HepG2 (cell line): Measurements from ENCODE around the gene ABT1. TPM values are rescaled to one million over a fixed set of nuclear protein-coding genes. Genes with fewer than 3 reads are reported as not detected.

ENCODE experiments used
- ARNT ChIP-seq: fragments of 450-650 bp; IDR thresholded peaks from 2 replicates; pipeline ENCODE4 v1.6.1; 2017
- FOXO1 ChIP-seq: sonication (generic); formaldehyde crosslinking; IDR thresholded peaks from 2 replicates; pipeline ENCODE4 v1.4.0; 2020; ENCODE audit warnings: missing genetic modification reagents
- KAT7 ChIP-seq: IDR thresholded peaks from 2 replicates; pipeline ENCODE4 v1.6.1; 2018; ENCODE audit warnings: borderline replicate concordance, missing compliant biosample characterization
- RBAK ChIP-seq: sonication (generic); formaldehyde crosslinking; IDR thresholded peaks from 2 replicates; pipeline ENCODE4 v1.5.1; 2020; ENCODE audit warnings: mild to moderate bottlenecking, missing genetic modification reagents
- RFX3 ChIP-seq: IDR thresholded peaks from 2 replicates; pipeline ENCODE4 v1.6.1; 2016; ENCODE audit warnings: missing biosample characterization, missing genetic modification reagents
- RFXANK ChIP-seq: IDR thresholded peaks from 2 replicates; pipeline ENCODE4 v1.6.1; 2016
- SALL2 ChIP-seq: sonication (generic); formaldehyde crosslinking; IDR thresholded peaks from 2 replicates; pipeline ENCODE4 v1.8.1; 2023; ENCODE audit warnings: mild to moderate bottlenecking, missing genetic modification reagents, inconsistent platforms
- U2AF1 ChIP-seq: fragments of 200-400 bp; formaldehyde crosslinking; optimal IDR thresholded peaks from 2 replicates; pipeline ENCODE3; 2017; ENCODE audit warnings: mild to moderate bottlenecking, low read depth, low read length
- XRCC5 ChIP-seq: fragments of 200-400 bp; formaldehyde crosslinking; optimal IDR thresholded peaks from 2 replicates; pipeline ENCODE3; 2017; ENCODE audit warnings: mild to moderate bottlenecking, low read length
- ZNF234 ChIP-seq: sonication (generic); formaldehyde crosslinking; conservative IDR thresholded peaks from 2 replicates; pipeline ENCODE4 v1.5.1; 2020; ENCODE audit warnings: mild to moderate bottlenecking, missing genetic modification reagents
- ZNF317 ChIP-seq: sonication (generic); formaldehyde crosslinking; IDR thresholded peaks from 2 replicates; pipeline ENCODE4 v1.5.0; 2020; ENCODE audit warnings: mild to moderate bottlenecking, missing genetic modification reagents
- ZNF746 ChIP-seq: sonication (generic); formaldehyde crosslinking; IDR thresholded peaks from 2 replicates; pipeline ENCODE4 v1.8.0; 2022; ENCODE audit warnings: mild to moderate bottlenecking, missing genetic modification reagents
- polyA plus RNA-seq, 8 experiments: library from polyadenylated mRNA; depleted of rRNA in 3 of 8; stranded (reverse) in 7 of 8; unstranded in 1 of 8; fragments of >200 nt; fragmentation: Illumina TruSeq in 4 of 8; extraction: Trizol in 4 of 8; gene quantifications; 2 replicates each; pipeline versions ENCODE4 v1.2.1 to v1.2.3, GENCODE V29; 2011 to 2016; ENCODE audit warnings: low read depth in 4 of 8, missing spikeins in 1 of 8, mixed read lengths in 1 of 8; ENCODE audit not compliant: insufficient read depth in 1 of 8
- total RNA-seq, 5 experiments: library from RNA; depleted of rRNA; stranded (reverse); fragments of >200 nt; fragmentation: Illumina TruSeq; extraction: Trizol; gene quantifications; 2 replicates each; pipeline ENCODE4 v1.2.3, GENCODE V29; 2016; ENCODE audit warnings: low read depth in 1 of 5
- TF ChIP-seq, protein P1 (sequence below): sonication (generic); formaldehyde crosslinking; IDR thresholded peaks from 2 replicates; pipeline ENCODE4 v1.5.0; 2020; ENCODE audit warnings: mild to moderate bottlenecking, missing genetic modification reagents, borderline replicate concordance
- TF ChIP-seq, protein P2 (sequence below): sonication (generic); formaldehyde crosslinking; IDR thresholded peaks from 2 replicates; pipeline ENCODE4 v1.4.0; 2020; ENCODE audit warnings: mild to moderate bottlenecking, missing genetic modification reagents
- TF ChIP-seq, protein P3 (sequence below): sonication (generic); formaldehyde crosslinking; IDR thresholded peaks from 2 replicates; pipeline ENCODE4 v1.5.0; 2020; ENCODE audit warnings: missing genetic modification reagents
- TF ChIP-seq, protein P4 (sequence below): sonication (generic); formaldehyde crosslinking; conservative IDR thresholded peaks from 2 replicates; pipeline ENCODE4 v1.8.1; 2023; ENCODE audit warnings: missing genetic modification reagents
- TF ChIP-seq, protein P5 (sequence below): IDR thresholded peaks from 2 replicates; pipeline ENCODE4 v1.6.1; 2016; ENCODE audit warnings: mild to moderate bottlenecking
- TF ChIP-seq, protein P6 (sequence below): IDR thresholded peaks from 2 replicates; pipeline ENCODE4 v1.6.1; 2016; ENCODE audit warnings: low read depth, borderline replicate concordance

The ABT1 gene
- total and polyA plus RNA-seq, 2 of the 13 experiments (the other 11 are each of a cell fraction or from before 2014, with no cell fraction given) = 38.4 TPM

DNA sequence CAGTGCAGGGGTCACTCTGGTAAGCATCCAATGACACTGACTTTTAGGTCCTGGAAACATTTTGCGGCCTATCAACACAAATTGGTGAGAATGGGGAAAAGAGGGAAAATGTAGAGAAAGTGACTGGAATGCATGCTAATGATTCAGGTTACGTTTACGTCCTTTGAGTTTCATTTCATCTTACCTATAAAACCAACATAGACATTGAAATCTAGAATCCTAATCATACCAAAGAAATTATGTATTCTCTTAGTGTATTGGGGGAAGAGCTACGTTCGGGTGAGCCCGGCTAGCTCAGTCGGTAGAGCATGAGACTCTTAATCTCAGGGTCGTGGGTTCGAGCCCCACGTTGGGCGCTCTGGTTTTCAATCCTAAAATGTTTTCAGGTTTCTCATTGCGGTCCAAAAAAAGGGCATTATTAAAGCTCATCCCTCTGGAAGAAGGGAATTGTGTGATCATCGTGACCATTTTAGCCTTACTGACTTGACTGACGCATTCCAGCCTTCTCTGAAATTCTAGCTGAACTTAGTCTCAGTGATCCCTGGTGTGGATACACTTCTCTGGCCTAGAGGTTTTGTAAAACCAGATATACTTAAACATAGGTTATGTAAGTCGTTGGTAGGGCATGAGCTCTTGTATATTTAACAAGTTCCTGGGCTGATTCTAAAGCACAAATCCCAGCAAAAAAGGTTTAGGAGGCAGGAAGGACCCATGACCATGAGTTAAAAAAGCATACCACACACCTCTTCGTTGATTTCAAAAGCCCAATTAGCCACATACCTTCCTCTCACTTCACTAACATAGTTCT is 40.3 kb upstream of the ABT1 start (continued):
- TF ChIP-seq, protein P1, sequence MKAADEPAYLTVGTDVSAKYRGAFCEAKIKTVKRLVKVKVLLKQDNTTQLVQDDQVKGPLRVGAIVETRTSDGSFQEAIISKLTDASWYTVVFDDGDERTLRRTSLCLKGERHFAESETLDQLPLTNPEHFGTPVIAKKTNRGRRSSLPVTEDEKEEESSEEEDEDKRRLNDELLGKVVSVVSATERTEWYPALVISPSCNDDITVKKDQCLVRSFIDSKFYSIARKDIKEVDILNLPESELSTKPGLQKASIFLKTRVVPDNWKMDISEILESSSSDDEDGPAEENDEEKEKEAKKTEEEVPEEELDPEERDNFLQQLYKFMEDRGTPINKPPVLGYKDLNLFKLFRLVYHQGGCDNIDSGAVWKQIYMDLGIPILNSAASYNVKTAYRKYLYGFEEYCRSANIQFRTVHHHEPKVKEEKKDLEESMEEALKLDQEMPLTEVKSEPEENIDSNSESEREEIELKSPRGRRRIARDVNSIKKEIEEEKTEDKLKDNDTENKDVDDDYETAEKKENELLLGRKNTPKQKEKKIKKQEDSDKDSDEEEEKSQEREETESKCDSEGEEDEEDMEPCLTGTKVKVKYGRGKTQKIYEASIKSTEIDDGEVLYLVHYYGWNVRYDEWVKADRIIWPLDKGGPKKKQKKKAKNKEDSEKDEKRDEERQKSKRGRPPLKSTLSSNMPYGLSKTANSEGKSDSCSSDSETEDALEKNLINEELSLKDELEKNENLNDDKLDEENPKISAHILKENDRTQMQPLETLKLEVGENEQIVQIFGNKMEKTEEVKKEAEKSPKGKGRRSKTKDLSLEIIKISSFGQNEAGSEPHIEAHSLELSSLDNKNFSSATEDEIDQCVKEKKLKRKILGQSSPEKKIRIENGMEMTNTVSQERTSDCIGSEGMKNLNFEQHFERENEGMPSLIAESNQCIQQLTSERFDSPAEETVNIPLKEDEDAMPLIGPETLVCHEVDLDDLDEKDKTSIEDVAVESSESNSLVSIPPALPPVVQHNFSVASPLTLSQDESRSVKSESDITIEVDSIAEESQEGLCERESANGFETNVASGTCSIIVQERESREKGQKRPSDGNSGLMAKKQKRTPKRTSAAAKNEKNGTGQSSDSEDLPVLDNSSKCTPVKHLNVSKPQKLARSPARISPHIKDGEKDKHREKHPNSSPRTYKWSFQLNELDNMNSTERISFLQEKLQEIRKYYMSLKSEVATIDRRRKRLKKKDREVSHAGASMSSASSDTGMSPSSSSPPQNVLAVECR (CRISPR knock-in tag) = peak; percentile 62; the same call in 1 of the 2 replicates
- TF ChIP-seq FOXO1 (CRISPR knock-in tag) (no peak), ZNF234 (CRISPR knock-in tag) (no peak), U2AF1 (no peak), RBAK (CRISPR knock-in tag) (no peak), ARNT (no peak), ZNF746 (no peak), ZNF317 (CRISPR knock-in tag) (peak; percentile 68; the same call in 1 of the 2 replicates), XRCC5 (no peak), RFXANK (no peak; the same call in 1 of the 2 replicates), KAT7 (CRISPR knock-in tag) (peak; percentile 45; the same call in 1 of the 2 replicates), RFX3 (CRISPR knock-in tag) (no peak), SALL2 (CRISPR knock-in tag) (peak; percentile 85)
- TF ChIP-seq, protein P2, sequence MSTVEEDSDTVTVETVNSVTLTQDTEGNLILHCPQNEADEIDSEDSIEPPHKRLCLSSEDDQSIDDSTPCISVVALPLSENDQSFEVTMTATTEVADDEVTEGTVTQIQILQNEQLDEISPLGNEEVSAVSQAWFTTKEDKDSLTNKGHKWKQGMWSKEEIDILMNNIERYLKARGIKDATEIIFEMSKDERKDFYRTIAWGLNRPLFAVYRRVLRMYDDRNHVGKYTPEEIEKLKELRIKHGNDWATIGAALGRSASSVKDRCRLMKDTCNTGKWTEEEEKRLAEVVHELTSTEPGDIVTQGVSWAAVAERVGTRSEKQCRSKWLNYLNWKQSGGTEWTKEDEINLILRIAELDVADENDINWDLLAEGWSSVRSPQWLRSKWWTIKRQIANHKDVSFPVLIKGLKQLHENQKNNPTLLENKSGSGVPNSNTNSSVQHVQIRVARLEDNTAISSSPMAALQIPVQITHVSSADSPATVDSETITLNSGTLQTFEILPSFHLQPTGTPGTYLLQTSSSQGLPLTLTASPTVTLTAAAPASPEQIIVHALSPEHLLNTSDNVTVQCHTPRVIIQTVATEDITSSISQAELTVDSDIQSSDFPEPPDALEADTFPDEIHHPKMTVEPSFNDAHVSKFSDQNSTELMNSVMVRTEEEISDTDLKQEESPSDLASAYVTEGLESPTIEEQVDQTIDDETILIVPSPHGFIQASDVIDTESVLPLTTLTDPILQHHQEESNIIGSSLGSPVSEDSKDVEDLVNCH (CRISPR knock-in tag) = no peak
- TF ChIP-seq, protein P3, sequence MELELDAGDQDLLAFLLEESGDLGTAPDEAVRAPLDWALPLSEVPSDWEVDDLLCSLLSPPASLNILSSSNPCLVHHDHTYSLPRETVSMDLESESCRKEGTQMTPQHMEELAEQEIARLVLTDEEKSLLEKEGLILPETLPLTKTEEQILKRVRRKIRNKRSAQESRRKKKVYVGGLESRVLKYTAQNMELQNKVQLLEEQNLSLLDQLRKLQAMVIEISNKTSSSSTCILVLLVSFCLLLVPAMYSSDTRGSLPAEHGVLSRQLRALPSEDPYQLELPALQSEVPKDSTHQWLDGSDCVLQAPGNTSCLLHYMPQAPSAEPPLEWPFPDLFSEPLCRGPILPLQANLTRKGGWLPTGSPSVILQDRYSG = 0 out of 2 replicates have a peak, but pooled peaks have one; percentile 71
- TF ChIP-seq, protein P4, sequence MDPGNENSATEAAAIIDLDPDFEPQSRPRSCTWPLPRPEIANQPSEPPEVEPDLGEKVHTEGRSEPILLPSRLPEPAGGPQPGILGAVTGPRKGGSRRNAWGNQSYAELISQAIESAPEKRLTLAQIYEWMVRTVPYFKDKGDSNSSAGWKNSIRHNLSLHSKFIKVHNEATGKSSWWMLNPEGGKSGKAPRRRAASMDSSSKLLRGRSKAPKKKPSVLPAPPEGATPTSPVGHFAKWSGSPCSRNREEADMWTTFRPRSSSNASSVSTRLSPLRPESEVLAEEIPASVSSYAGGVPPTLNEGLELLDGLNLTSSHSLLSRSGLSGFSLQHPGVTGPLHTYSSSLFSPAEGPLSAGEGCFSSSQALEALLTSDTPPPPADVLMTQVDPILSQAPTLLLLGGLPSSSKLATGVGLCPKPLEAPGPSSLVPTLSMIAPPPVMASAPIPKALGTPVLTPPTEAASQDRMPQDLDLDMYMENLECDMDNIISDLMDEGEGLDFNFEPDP (CRISPR knock-in tag) = no peak
- TF ChIP-seq, protein P5, sequence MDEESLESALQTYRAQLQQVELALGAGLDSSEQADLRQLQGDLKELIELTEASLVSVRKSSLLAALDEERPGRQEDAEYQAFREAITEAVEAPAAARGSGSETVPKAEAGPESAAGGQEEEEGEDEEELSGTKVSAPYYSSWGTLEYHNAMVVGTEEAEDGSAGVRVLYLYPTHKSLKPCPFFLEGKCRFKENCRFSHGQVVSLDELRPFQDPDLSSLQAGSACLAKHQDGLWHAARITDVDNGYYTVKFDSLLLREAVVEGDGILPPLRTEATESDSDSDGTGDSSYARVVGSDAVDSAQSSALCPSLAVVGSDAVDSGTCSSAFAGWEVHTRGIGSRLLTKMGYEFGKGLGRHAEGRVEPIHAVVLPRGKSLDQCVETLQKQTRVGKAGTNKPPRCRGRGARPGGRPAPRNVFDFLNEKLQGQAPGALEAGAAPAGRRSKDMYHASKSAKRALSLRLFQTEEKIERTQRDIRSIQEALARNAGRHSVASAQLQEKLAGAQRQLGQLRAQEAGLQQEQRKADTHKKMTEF = peak; percentile 97
- TF ChIP-seq, protein P6, sequence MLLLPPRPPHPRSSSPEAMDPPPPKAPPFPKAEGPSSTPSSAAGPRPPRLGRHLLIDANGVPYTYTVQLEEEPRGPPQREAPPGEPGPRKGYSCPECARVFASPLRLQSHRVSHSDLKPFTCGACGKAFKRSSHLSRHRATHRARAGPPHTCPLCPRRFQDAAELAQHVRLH = peak; percentile 78
